RWPE1 (cell line): ENCODE data around the gene SRGAP3.

Experiments used
- CTCF ChIA-PET: fragments of 350-600 bp; sonication (Branson Sonifier 250); formaldehyde crosslinking; extraction: SDS; loops from one replicate; lab custom pipeline; 2021; lab: Yijun Ruan, JAX
- POLR2A ChIA-PET: fragments of 400-600 bp; formaldehyde crosslinking; extraction: SDS; loops from one replicate; lab custom pipeline; 2020; ENCODE audit warnings: antibody characterized with exemption; ENCODE audit not compliant: low non-redundant PET; lab: Yijun Ruan, JAX
- DNase-seq: peaks from one replicate; pipeline ENCODE4 v3.0.0; 2012; ENCODE audit warnings: low spot score
- H3K27ac ChIP-seq: fragments of 450-650 bp; 2 replicates; pipeline ENCODE4 v1.5.1; 2017
- CTCF ChIP-seq: fragments of 450-650 bp; conservative IDR thresholded peaks from 2 replicates; pipeline ENCODE4 v1.5.1; 2017; ENCODE audit warnings: low read depth, mild to moderate bottlenecking

Gene SRGAP3

GRCh38 chr3:9066775-9067174 is 182.7 kb downstream of the SRGAP3 start:
- CTCF ChIA-PET: no interaction called here
- POLR2A ChIA-PET: no interaction called here
- TF ChIP-seq CTCF: no peak
- no peak overlapping the region for H3K27ac ChIP-seq
- DNase-seq: no peak

- no peak overlapping the region for H3K27ac ChIP-seq
- ChIA-PET POLR2A (no interaction called here), CTCF (no interaction called here)
- no peak for DNase-seq
- no peak for TF ChIP-seq CTCF
These were observed 183.3 kb downstream of the SRGAP3 start for GRCh38 chr3:9066141-9066540.

- ChIA-PET POLR2A (no interaction called here), CTCF (interaction anchor here (0.7 kb wide), 2 partner anchors 12 to 24 kb away, joined by 3 to 4 read pairs; no protein-coding TSS in a partner anchor)
- no peak overlapping the region for H3K27ac ChIP-seq
- DNase-seq: no peak
- no peak for TF ChIP-seq CTCF
These were observed 184.6 kb downstream of the SRGAP3 start for GRCh38 chr3:9064850-9065249.

- no peak for TF ChIP-seq CTCF
- no peak for DNase-seq
- POLR2A ChIA-PET: no interaction called here
- CTCF ChIA-PET: interaction anchor here (0.7 kb wide), 1 partner anchor 13 kb away, joined by 4 read pairs; no protein-coding TSS in a partner anchor
- no peak overlapping the region for H3K27ac ChIP-seq
These were observed 185.2 kb downstream of the SRGAP3 start for GRCh38 chr3:9064251-9064650.

- ChIA-PET POLR2A (no interaction called here), CTCF (no interaction called here)
- DNase-seq: no peak
- H3K27ac ChIP-seq: no peak overlapping the region
- no peak for TF ChIP-seq CTCF
These were observed 186.9 kb downstream of the SRGAP3 start for GRCh38 chr3:9062570-9062969.

- TF ChIP-seq CTCF: no peak
- CTCF ChIA-PET: no interaction called here
These were observed 187.8 kb downstream of the SRGAP3 start for GRCh38 chr3:9061634-9062033.

More at GRCh38 chr3:9061634-9062033, 187.8 kb downstream of the SRGAP3 start:
- H3K27ac ChIP-seq: no peak overlapping the region
- no peak for DNase-seq
- POLR2A ChIA-PET: no interaction called here
